Pulmonary artery endothelial cell (primary cell): ENCODE data around the gene AR. TPM values are rescaled to one million over a fixed set of nuclear protein-coding genes. Genes with fewer than 3 reads are reported as not detected.

Experiments used
- DNase-seq: peaks from one replicate; pipeline ENCODE4 v3.0.0-alpha.2; 2011; ENCODE audit warnings: low read depth, low spot score
- total RNA-seq: library from RNA; depleted of rRNA; stranded (reverse); fragments of >200 nt; gene quantifications from 2 replicates; pipeline ENCODE4 v1.2.3, GENCODE V29; 2014

AR gene
- total RNA-seq, 1 donor from 2014 or later: 5.2 TPM

DNA sequence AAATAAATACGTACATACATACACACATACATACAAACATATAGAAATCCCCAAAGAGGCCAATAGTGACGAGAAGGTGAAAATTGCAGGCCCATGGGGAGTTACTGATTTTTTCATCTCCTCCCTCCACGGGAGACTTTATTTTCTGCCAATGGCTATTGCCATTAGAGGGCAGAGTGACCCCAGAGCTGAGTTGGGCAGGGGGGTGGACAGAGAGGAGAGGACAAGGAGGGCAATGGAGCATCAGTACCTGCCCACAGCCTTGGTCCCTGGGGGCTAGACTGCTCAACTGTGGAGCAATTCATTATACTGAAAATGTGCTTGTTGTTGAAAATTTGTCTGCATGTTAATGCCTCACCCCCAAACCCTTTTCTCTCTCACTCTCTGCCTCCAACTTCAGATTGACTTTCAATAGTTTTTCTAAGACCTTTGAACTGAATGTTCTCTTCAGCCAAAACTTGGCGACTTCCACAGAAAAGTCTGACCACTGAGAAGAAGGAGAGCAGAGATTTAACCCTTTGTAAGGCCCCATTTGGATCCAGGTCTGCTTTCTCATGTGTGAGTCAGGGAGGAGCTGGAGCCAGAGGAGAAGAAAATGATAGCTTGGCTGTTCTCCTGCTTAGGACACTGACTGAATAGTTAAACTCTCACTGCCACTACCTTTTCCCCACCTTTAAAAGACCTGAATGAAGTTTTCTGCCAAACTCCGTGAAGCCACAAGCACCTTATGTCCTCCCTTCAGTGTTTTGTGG is 180.7 kb downstream of the AR start:
- no peak for DNase-seq

GRCh38 chrX:67725471-67725870 is 181.7 kb downstream of the AR start:
- no peak for DNase-seq

- no peak for DNase-seq
Observed at GRCh38 chrX:67726018-67726417, 182.2 kb downstream of the AR start.

DNA sequence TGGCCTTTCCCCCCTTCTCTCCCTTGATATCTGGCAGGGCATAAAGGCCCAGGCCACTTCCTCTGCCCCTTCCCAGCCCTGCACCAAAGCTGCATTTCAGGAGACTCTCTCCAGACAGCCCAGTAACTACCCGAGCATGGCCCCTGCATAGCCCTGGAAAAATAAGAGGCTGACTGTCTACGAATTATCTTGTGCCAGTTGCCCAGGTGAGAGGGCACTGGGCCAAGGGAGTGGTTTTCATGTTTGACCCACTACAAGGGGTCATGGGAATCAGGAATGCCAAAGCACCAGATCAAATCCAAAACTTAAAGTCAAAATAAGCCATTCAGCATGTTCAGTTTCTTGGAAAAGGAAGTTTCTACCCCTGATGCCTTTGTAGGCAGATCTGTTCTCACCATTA is 183.8 kb downstream of the AR start:
- DNase-seq: no peak

GRCh38 chrX:67730296-67730695 is 186.5 kb downstream of the AR start:
- DNase-seq: no peak

DNA sequence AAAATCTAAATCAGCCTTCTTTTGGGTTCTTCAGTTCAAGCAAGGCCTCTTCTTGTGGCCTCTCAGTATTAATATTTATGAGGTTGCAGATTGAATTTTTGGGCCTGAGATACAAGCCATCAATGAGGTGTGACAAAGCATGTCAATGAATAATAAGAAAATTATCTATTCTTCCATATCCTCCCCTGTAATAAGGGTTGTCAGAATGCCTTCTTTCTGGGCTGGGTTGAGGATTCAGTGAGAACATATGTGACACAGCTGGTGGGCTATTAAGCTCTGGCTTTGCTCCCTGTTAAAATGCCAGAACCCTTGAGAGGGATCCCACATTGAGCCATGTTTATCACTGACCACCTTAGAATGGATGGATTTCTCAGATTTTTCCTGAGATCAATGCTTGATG is 187.2 kb downstream of the AR start:
- no peak for DNase-seq

DNA sequence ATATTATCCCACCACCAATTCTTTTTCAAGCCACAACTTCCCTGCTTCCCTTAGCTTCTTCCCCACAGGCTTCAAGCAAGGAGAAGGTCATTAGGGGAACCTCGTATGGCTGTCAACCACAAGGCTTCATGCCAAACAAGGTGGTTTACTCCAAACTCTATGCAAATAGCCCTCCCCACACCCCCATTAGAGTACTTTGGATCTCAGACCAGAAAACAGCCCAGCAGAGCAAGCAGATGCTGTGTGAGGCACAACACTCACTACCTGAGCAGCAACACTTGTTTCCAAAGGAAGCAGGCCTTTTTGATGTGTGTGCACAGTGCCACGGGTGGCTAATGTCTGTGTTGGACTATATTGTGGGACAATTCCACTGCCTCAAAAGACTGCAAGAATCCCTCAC is 189.0 kb downstream of the AR start:
- no peak for DNase-seq

DNA sequence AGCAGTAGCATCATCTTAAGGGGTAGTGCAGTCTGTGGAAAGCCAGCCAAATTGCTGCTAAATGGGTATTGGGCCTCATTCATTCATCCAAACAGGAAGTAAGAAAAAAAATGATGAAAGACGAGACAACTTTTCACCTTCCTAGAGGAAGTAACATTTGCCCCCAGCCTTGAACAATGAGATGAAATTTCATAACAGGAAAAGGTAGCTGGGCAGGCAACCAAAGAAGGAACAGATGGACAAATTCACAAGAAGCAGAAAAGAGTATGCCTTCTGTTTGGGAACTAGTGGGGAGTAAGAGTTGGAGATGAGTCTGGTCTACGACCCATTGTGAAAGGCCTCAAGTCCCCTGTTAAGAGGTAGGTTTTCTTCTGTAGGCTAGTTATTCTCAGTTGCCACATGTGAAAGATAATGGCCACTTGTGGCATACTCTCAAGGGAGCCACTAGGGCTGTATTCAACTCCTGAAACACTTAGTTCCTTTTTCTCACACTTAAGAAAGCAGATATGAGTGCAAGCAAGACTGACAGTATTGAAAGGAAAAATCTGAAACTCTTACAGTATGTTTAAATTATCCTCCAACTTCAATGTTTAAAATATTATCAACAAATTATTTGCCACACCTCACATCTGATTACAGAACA is 190.4 kb downstream of the AR start:
- DNase-seq: peak; percentile 37

DNA sequence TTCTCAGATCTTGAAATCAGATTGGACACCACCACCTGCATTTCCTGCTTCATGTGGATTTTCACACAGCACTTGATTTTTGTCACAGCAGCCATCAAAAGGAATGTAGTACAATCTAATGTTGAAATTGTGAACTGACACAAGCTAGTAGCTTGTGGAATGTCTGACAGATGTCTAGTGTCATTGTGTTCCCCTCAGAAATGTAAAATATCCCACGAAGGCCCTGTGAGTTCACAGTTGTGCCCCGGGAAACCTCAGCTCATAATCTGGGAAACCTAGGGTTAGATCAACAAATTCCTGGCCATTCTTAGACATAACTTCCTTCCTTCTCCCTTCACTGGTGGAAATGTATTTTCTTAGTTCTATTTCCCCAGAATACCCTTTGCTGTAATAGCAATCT is 205.7 kb downstream of the AR start:
- DNase-seq: no peak

DNA sequence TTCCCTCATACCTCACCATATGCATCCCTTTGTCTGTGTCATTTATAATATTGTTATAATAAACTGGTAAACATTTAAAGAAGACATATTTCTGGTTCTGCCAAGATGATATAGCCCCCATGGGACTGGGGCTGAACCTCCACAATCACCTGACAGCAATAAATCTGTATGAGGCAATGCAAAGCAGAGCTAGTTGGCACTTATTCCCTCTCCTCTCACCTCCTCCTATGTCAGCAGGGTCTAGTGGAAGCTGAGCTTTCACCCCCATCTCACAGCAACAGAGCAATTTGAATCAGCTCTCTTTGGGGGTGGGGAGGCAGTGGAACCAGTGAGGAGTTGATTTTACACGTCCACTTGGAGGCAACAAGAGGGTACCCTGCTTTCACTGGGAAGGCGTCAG is 206.9 kb downstream of the AR start:
- DNase-seq: no peak

DNA sequence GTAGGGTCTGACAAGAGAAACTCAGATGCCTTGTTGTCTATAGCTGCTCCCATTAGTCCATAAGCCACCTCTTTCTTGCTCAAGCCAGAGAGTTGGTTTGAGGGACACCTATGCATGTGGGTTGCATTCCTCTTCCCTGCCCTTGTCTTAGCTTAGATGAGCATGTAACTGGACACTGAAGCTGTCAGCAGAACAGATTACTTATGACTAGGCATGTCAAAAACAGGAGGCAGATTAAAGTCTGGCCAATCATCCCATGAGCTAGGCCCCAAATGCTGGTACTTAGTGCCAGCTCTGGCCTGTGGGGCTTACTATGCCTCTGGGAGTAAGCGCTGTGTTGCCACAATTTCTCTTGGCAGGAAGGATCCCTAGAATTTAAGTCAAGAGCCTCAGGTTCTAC is 215.2 kb downstream of the AR start:
- DNase-seq: no peak

DNA sequence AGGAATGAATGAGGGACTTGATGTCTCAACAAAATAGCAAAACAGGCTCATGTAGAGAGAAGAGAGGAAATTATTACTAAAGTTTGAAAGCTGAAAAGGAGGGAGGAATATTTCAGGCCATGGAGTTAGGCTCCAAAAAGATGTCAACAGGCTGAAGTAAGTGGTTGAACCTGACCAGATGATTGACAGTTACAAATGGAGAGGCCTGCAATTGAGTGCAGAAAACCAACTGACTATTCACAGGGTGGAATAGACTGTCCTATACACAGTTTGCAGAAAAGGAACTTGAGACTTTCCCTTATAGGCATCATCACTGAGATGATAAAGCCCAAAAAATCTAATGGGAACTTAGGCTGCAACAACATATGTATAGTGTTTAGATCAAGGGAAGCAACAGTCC is 233.3 kb downstream of the AR start:
- no peak for DNase-seq

DNA sequence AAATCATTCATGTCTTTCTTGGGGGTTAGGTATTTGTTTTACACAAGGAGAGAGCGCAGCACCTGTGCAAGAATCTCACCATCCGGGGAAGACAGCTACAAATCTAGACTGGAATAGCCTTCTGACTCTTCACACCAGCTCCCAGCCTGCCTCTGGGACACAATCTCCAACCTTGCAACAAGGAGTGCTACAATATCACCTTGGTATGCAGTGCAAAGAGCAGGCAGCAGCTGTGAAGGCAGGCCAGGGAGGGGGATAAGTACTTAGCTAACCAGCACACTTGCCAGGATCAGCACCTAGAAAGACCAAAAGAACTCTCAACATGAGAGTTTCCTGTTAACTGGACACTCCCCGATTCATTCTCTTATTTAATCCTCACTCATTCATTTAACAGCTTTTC is 235.3 kb downstream of the AR start:
- no peak for DNase-seq
